Left forelimb (tissue), 1 donor: ENCODE results near the gene GNB5.
"Not testable (repeated sequence)": the region's sequence is repeated elsewhere in the genome, so short reads cannot be mapped to it uniquely, and the experiment has no call there.

Source experiments
- DNase-seq: peaks from one replicate; pipeline ENCODE4 v3.0.0-alpha.2; 2018; ENCODE audit warnings: low spot score

The GNB5 gene

GRCh38 chr15:52112203-52112750 is 78.9 kb downstream of the GNB5 start:
- no peak for DNase-seq

- DNase-seq: no peak
Measured at GRCh38 chr15:52111517-52112202, 79.5 kb downstream of the GNB5 start.

- no peak for DNase-seq
Measured at GRCh38 chr15:52109559-52110451, 81.4 kb downstream of the GNB5 start.

- no peak for DNase-seq
Measured at GRCh38 chr15:52107238-52107637, 84.0 kb downstream of the GNB5 start.

GRCh38 chr15:52106641-52107040 is 84.6 kb downstream of the GNB5 start:
- no peak for DNase-seq

- DNase-seq: no peak
Measured at GRCh38 chr15:52105846-52106245, 85.3 kb downstream of the GNB5 start.

GRCh38 chr15:52104532-52105004 is 86.6 kb downstream of the GNB5 start:
- DNase-seq: no peak

- DNase-seq: no peak
Measured at GRCh38 chr15:52103217-52104207, 87.7 kb downstream of the GNB5 start.

- no peak for DNase-seq
Measured at GRCh38 chr15:52102463-52102862, 88.7 kb downstream of the GNB5 start.

- no peak for DNase-seq
Measured at GRCh38 chr15:52101542-52102323, 89.5 kb downstream of the GNB5 start.

- no peak for DNase-seq
Measured at GRCh38 chr15:52100807-52101442, 90.3 kb downstream of the GNB5 start.

GRCh38 chr15:52099651-52100272 is 91.4 kb downstream of the GNB5 start:
- no peak for DNase-seq

GRCh38 chr15:52098323-52098722 is 92.9 kb downstream of the GNB5 start:
- no peak for DNase-seq

GRCh38 chr15:52097180-52097579 is 94.0 kb downstream of the GNB5 start:
- no peak for DNase-seq

- not testable (repeated sequence) for DNase-seq
Measured at GRCh38 chr15:52096536-52096935, 94.7 kb downstream of the GNB5 start.

GRCh38 chr15:52095597-52096262 is 95.5 kb downstream of the GNB5 start:
- no peak for DNase-seq

GRCh38 chr15:52094811-52095584 is 96.2 kb downstream of the GNB5 start:
- no peak for DNase-seq
